ENCODE data around the gene STRN4. TPM values are rescaled to one million over a fixed set of nuclear protein-coding genes. Genes with fewer than 3 reads are reported as not detected.
A peak's percentile ranks its signal among the peaks of the same experiment; 100 is the strongest.

The STRN4 gene
- total and polyA plus RNA-seq, 3 experiments from 2014 or later, result 23.2 to 70.4 (median 68.8) TPM

- Mint-ChIP-seq H3K4me1 (peaks cover 2 to 5% (median 4%) of the 10 kb centered on the region in 3 donors), H3K27me3 (no peaks in the 10 kb centered on the region), H3K4me3 (no peak overlapping the region), H3K9me3 (no peaks in the 10 kb centered on the region), H3K36me3 (peaks cover 9 to 90% (median 15%) of the 10 kb centered on the region in 3 donors), H3K27ac (no peak overlapping the region)
- Histone ChIP-seq H3K27ac (ENCODE audit: low read depth, low read length) (no peak overlapping the region), H3K4me1 (ENCODE audit: insufficient read depth, low read length) (no peaks in the 10 kb centered on the region), H3K36me3 (ENCODE audit: insufficient read depth, low read length) (peaks cover 71% of the 10 kb centered on the region), H3K9me3 (ENCODE audit: low read length) (no peaks in the 10 kb centered on the region), H3K4me3 (ENCODE audit: low read length) (no peak overlapping the region), H3K27me3 (ENCODE audit: insufficient read depth, low read length, poor library complexity, severe bottlenecking) (no peaks in the 10 kb centered on the region)
- no peak for DNase-seq
- POLR2A ChIA-PET, result interaction anchor here (0.6 kb wide), 1 partner anchor 786 kb away, joined by 8 read pairs; no protein-coding TSS in a partner anchor
- CTCF ChIA-PET, result no interaction called here
Measured at GRCh38 chr19:46689358-46689757, 56.9 kb downstream of the STRN4 start.

GRCh38 chr19:46687438-46688145 is 58.7 kb downstream of the STRN4 start:
- POLR2A ChIA-PET, result interaction anchor here (0.9 kb wide), 1 partner anchor 26 kb away, joined by 3 read pairs; no protein-coding TSS in a partner anchor
- CTCF ChIA-PET, result interaction anchor here (0.7 to 1.8 kb wide), 3 partner anchors 41 to 153 kb away, joined by 3 to 5 read pairs (median 5); no protein-coding TSS in a partner anchor
- no peaks in the 10 kb centered on the region for H3K9me3 ChIP-seq (ENCODE audit: low read length)
- H3K4me3 ChIP-seq (ENCODE audit: low read length), result no peak overlapping the region
- peaks cover 67% of the 10 kb centered on the region for H3K36me3 ChIP-seq (ENCODE audit: insufficient read depth, low read length)
- Mint-ChIP-seq H3K27ac (peak overlapping the region in 1 of 8 donors; percentile 32), H3K27me3 (no peaks in the 10 kb centered on the region), H3K9me3 (no peaks in the 10 kb centered on the region), H3K4me3 (no peak overlapping the region), H3K4me1 (peaks cover 0 to 2% (median under 1%) of the 10 kb centered on the region in 3 donors), H3K36me3 (peaks cover 6 to 89% (median 15%) of the 10 kb centered on the region in 3 donors)
- H3K27me3 ChIP-seq (ENCODE audit: insufficient read depth, low read length, poor library complexity, severe bottlenecking), result no peaks in the 10 kb centered on the region
- no peak overlapping the region for H3K27ac ChIP-seq (ENCODE audit: low read depth, low read length)
- DNase-seq, result no peak
- H3K4me1 ChIP-seq (ENCODE audit: insufficient read depth, low read length), result no peaks in the 10 kb centered on the region

- Mint-ChIP-seq H3K36me3 (peaks cover 0 to 80% (median 8%) of the 10 kb centered on the region in 3 donors), H3K9me3 (no peaks in the 10 kb centered on the region), H3K4me3 (no peak overlapping the region), H3K4me1 (no peaks in the 10 kb centered on the region), H3K27ac (no peak overlapping the region), H3K27me3 (no peaks in the 10 kb centered on the region)
- Histone ChIP-seq H3K27ac (ENCODE audit: low read depth, low read length) (no peak overlapping the region), H3K36me3 (ENCODE audit: insufficient read depth, low read length) (peaks cover 49% of the 10 kb centered on the region), H3K4me1 (ENCODE audit: insufficient read depth, low read length) (no peaks in the 10 kb centered on the region), H3K27me3 (ENCODE audit: insufficient read depth, low read length, poor library complexity, severe bottlenecking) (no peaks in the 10 kb centered on the region), H3K9me3 (ENCODE audit: low read length) (no peaks in the 10 kb centered on the region), H3K4me3 (ENCODE audit: low read length) (no peak overlapping the region)
- DNase-seq, result no peak
- ChIA-PET CTCF (no interaction called here), POLR2A (no interaction called here)
Measured at GRCh38 chr19:46685189-46685588, 61.1 kb downstream of the STRN4 start.

GRCh38 chr19:46678110-46678732 is 68.0 kb downstream of the STRN4 start:
- Histone ChIP-seq H3K4me1 (ENCODE audit: insufficient read depth, low read length) (no peaks in the 10 kb centered on the region), H3K4me3 (ENCODE audit: low read length) (no peak overlapping the region), H3K9me3 (ENCODE audit: low read length) (no peaks in the 10 kb centered on the region), H3K27ac (ENCODE audit: low read depth, low read length) (no peak overlapping the region), H3K36me3 (ENCODE audit: insufficient read depth, low read length) (peaks cover 54% of the 10 kb centered on the region), H3K27me3 (ENCODE audit: insufficient read depth, low read length, poor library complexity, severe bottlenecking) (no peaks in the 10 kb centered on the region)
- H3K36me3 Mint-ChIP-seq, result peaks cover 15 to 81% (median 15%) of the 10 kb centered on the region in 3 donors
- no peaks in the 10 kb centered on the region for H3K27me3 Mint-ChIP-seq
- H3K27ac Mint-ChIP-seq, result peak overlapping the region in 4 of 8 donors; percentile 29 to 84 (median 64)
- ChIA-PET POLR2A (no interaction called here), CTCF (no interaction called here)
- DNase-seq, result peak; percentile 49 to 66 (median 56)
- no peaks in the 10 kb centered on the region for H3K9me3 Mint-ChIP-seq
- no peak overlapping the region for H3K4me3 Mint-ChIP-seq
- peaks cover 0 to 11% (median 2%) of the 10 kb centered on the region in 3 donors for H3K4me1 Mint-ChIP-seq

- DNase-seq, result no peak
- peaks cover 14 to 68% (median 15%) of the 10 kb centered on the region in 3 donors for H3K36me3 Mint-ChIP-seq
- H3K27ac Mint-ChIP-seq, result peak overlapping the region in 3 of 8 donors; percentile 8 to 69 (median 66)
- H3K4me1 Mint-ChIP-seq, result peaks cover 0 to 9% (median 2%) of the 10 kb centered on the region in 3 donors
- Histone ChIP-seq H3K27me3 (ENCODE audit: insufficient read depth, low read length, poor library complexity, severe bottlenecking) (no peaks in the 10 kb centered on the region), H3K4me1 (ENCODE audit: insufficient read depth, low read length) (no peaks in the 10 kb centered on the region), H3K4me3 (ENCODE audit: low read length) (no peak overlapping the region), H3K9me3 (ENCODE audit: low read length) (no peaks in the 10 kb centered on the region), H3K27ac (ENCODE audit: low read depth, low read length) (no peak overlapping the region), H3K36me3 (ENCODE audit: insufficient read depth, low read length) (peaks cover 43% of the 10 kb centered on the region)
- no peak overlapping the region for H3K4me3 Mint-ChIP-seq
- peaks cover 0 to 8% (median 4%) of the 10 kb centered on the region in 5 donors for H3K9me3 Mint-ChIP-seq
- POLR2A ChIA-PET, result no interaction called here
- H3K27me3 Mint-ChIP-seq, result no peaks in the 10 kb centered on the region
- CTCF ChIA-PET, result interaction anchor here (2.6 to 3.0 kb wide), 2 partner anchors 13 to 30 kb away, joined by 10 to 18 read pairs; partner anchors contain the start of gene DACT3
Measured at GRCh38 chr19:46674416-46675178, 71.7 kb downstream of the STRN4 start.

GRCh38 chr19:46670813-46671212 is 75.4 kb downstream of the STRN4 start:
- no peak for DNase-seq
- no peaks in the 10 kb centered on the region for H3K9me3 ChIP-seq (ENCODE audit: low read length)
- Mint-ChIP-seq H3K4me3 (no peak overlapping the region), H3K27me3 (no peaks in the 10 kb centered on the region), H3K4me1 (peaks cover 0 to 2% (median 0%) of the 10 kb centered on the region in 3 donors), H3K9me3 (peaks cover 0 to 8% (median 4%) of the 10 kb centered on the region in 5 donors), H3K27ac (peak overlapping the region in 3 of 8 donors; percentile 41 to 54 (median 50)), H3K36me3 (peaks cover 8 to 34% (median 10%) of the 10 kb centered on the region in 3 donors)
- no peak overlapping the region for H3K4me3 ChIP-seq (ENCODE audit: low read length)
- H3K27ac ChIP-seq (ENCODE audit: low read depth, low read length), result no peak overlapping the region
- H3K27me3 ChIP-seq (ENCODE audit: insufficient read depth, low read length, poor library complexity, severe bottlenecking), result no peaks in the 10 kb centered on the region
- ChIA-PET CTCF (no interaction called here), POLR2A (no interaction called here)
- H3K36me3 ChIP-seq (ENCODE audit: insufficient read depth, low read length), result peaks cover 15% of the 10 kb centered on the region
- H3K4me1 ChIP-seq (ENCODE audit: insufficient read depth, low read length), result no peaks in the 10 kb centered on the region
